Measurements from ENCODE around the gene TMEM87B. TPM values are rescaled to one million over a fixed set of nuclear protein-coding genes. Genes with fewer than 3 reads are reported as not detected.
"Not testable (repeated sequence)": the region's sequence is repeated elsewhere in the genome, so short reads cannot be mapped to it uniquely, and the experiment has no call there.

TMEM87B gene
- total RNA-seq, 4 donors from 2014 or later = 11.9 to 20.1 (median 18.2) TPM

GRCh38 chr2:112137516-112138158 is 82.6 kb downstream of the TMEM87B start:
- Histone ChIP-seq H3K9me3 (peaks cover 0 to 3% (median 0%) of the 10 kb centered on the region in 4 donors), H3K27ac (no peak overlapping the region), H3K4me1 (peaks cover 0 to 11% (median 0%) of the 10 kb centered on the region in 4 donors), H3K4me3 (peak overlapping the region; percentile 29 to 57 (median 39)), H3K27me3 (peaks cover 0 to 28% of the 10 kb centered on the region in 2 donors), H3K36me3 (no peaks in the 10 kb centered on the region)
- no peak for DNase-seq (ENCODE audit: low spot score in 2 of 2)
- 27 to 28% methylated on average over 15 of the region's 15 CpGs for WGBS, 2 donors
- no peak for TF ChIP-seq POLR2A (IDR thresholded peaks at IDR 0.05)
- TF ChIP-seq CTCF (IDR thresholded peaks at IDR 0.05) = no peak
- no peak for TF ChIP-seq EP300 (IDR thresholded peaks at IDR 0.05)

- TF ChIP-seq POLR2A (IDR thresholded peaks at IDR 0.05) (no peak), CTCF (IDR thresholded peaks at IDR 0.05) (no peak), EP300 (IDR thresholded peaks at IDR 0.05) (no peak)
- H3K36me3 ChIP-seq = no peaks in the 10 kb centered on the region
- no peak within 1 kb of the TSS for H3K27ac ChIP-seq
- DNase-seq (ENCODE audit: low spot score in 2 of 2) = no peak
- WGBS, 2 donors = 2 to 3% methylated on average over 33 to 35 of the region's 84 CpGs
- H3K4me1 ChIP-seq = peaks cover 0 to 11% (median 0%) of the 10 kb centered on the region in 4 donors
- peak within 1 kb of the TSS; percentile 29 to 57 (median 39) for H3K4me3 ChIP-seq
- H3K9me3 ChIP-seq = no peaks in the 10 kb centered on the region
- H3K27me3 ChIP-seq = peaks cover 0 to 28% of the 10 kb centered on the region in 2 donors
Measured at GRCh38 chr2:112138159-112139032, 83.3 kb downstream of the TMEM87B start, which contains the start of gene FBLN7. TSS of gene FBLN7 (plus strand) at chr2:112138385. CDS start at chr2:112138656, 271 bp downstream.

GRCh38 chr2:112139033-112139614 is 84.1 kb downstream of the TMEM87B start:
- WGBS, 2 donors = 1 to 3% methylated on average over 12 to 22 of the region's 32 CpGs
- peaks cover 0 to 28% of the 10 kb centered on the region in 2 donors for H3K27me3 ChIP-seq
- not testable (repeated sequence) for H3K36me3 ChIP-seq; H3K27ac ChIP-seq; H3K9me3 ChIP-seq; DNase-seq (ENCODE audit: low spot score in 2 of 2)
- H3K4me1 ChIP-seq = peaks cover 0 to 11% (median 0%) of the 10 kb centered on the region in 4 donors
- peak overlapping the region in 2 of 4 donors; percentile 43 to 57 for H3K4me3 ChIP-seq

- Histone ChIP-seq H3K4me1 (peaks cover 0 to 11% (median 0%) of the 10 kb centered on the region in 4 donors), H3K27me3 (peaks cover 0 to 28% of the 10 kb centered on the region in 2 donors), H3K4me3 (peak overlapping the region in 1 of 4 donors; percentile 10)
- not testable (repeated sequence) for DNase-seq (ENCODE audit: low spot score in 2 of 2); H3K9me3 ChIP-seq; H3K36me3 ChIP-seq; H3K27ac ChIP-seq
- WGBS, 2 donors = 1 to 16% methylated on average over 28 to 37 of the region's 38 CpGs
Measured at GRCh38 chr2:112139661-112140204, 84.7 kb downstream of the TMEM87B start.

GRCh38 chr2:112140205-112140802 is 85.2 kb downstream of the TMEM87B start:
- 14 to 43% methylated on average over 29 to 30 of the region's 30 CpGs for WGBS, 2 donors
- Histone ChIP-seq H3K4me1 (peaks cover 0 to 11% (median 0%) of the 10 kb centered on the region in 4 donors), H3K27me3 (peaks cover 0 to 28% of the 10 kb centered on the region in 2 donors), H3K4me3 (peak overlapping the region in 1 of 4 donors; percentile 10), H3K9me3 (no peaks in the 10 kb centered on the region), H3K36me3 (no peaks in the 10 kb centered on the region), H3K27ac (no peak overlapping the region)
- DNase-seq (ENCODE audit: low spot score in 2 of 2) = no peak
- TF ChIP-seq POLR2A (IDR thresholded peaks at IDR 0.05) (no peak), CTCF (IDR thresholded peaks at IDR 0.05) (no peak), EP300 (IDR thresholded peaks at IDR 0.05) (no peak)

All from tibial nerve (tissue), 4 donors.